IMR-90 (cell line): ENCODE data around the gene TBX15. TPM values are rescaled to one million over a fixed set of nuclear protein-coding genes. Genes with fewer than 3 reads are reported as not detected.

ENCODE experiments used
- CEBPB ChIP-seq: IDR thresholded peaks from 2 replicates; pipeline ENCODE4 v1.6.1; 2012; ENCODE audit warnings: low read depth, low read length, improper control_type of control experiment
- ELK1 ChIP-seq: fragments of 150-350 bp; IDR thresholded peaks from 2 replicates; pipeline ENCODE4 v1.6.1; 2016; ENCODE audit warnings: low read depth, mild to moderate bottlenecking, low read length, moderate library complexity, borderline replicate concordance
- FOS ChIP-seq: fragments of 150-350 bp; IDR thresholded peaks from 2 replicates; pipeline ENCODE4 v1.6.1; 2016; ENCODE audit warnings: low read depth, low read length
- POLR2A ChIP-seq: IDR thresholded peaks from 2 replicates; pipeline ENCODE4 v1.6.1; 2012; ENCODE audit warnings: mild to moderate bottlenecking, low read depth, low read length
- RCOR1 ChIP-seq: IDR thresholded peaks from 2 replicates; pipeline ENCODE4 v1.6.1; 2012; ENCODE audit warnings: mild to moderate bottlenecking, low read length, improper control_type of control experiment; ENCODE audit not compliant: insufficient replicate concordance
- SMC3 ChIP-seq: fragments of 150-350 bp; IDR thresholded peaks from 2 replicates; pipeline ENCODE4 v1.6.1; 2016; ENCODE audit warnings: low read depth, mild to moderate bottlenecking, antibody characterized with exemption, low read length, moderate library complexity
- polyA plus RNA-seq, 3 experiments: library from polyadenylated mRNA; depleted of rRNA; stranded (reverse); fragments of >200 nt; gene quantifications; 2 replicates each; pipeline ENCODE4 v1.2.3, GENCODE V29; 2012; ENCODE audit warnings: low replicate concordance in 1 of 3
- total RNA-seq: library from RNA; depleted of rRNA; stranded (reverse); fragments of >200 nt; gene quantifications from 2 replicates; pipeline ENCODE4 v1.2.3, GENCODE V29; 2012

Gene TBX15
- total and polyA plus RNA-seq, 2 of the 4 experiments (the other 2 are of a cell fraction), result not detected

GRCh38 chr1:118999348-119000071, 11.4 kb upstream of the TBX15 start (continued):
- TF ChIP-seq ELK1 (no peak), FOS (no peak), SMC3 (no peak), RCOR1 (no peak), CEBPB (no peak), POLR2A (no peak)
